Urothelium cell line (cell line): ENCODE results near the gene LMF1.
"Not testable (repeated sequence)": the region's sequence is repeated elsewhere in the genome, so short reads cannot be mapped to it uniquely, and the experiment has no call there.

Source experiments
- DNase-seq: peaks from one replicate; pipeline ENCODE4 v3.0.0; 2011; ENCODE audit warnings: low spot score, mixed read lengths
- FAIRE-seq: peaks from 2 replicates; lab custom pipeline; 2011; peaks lifted over from hg19 to GRCh38; lab: Jason Lieb, UNC

LMF1 gene

GRCh38 chr16:898761-899682 is 71.8 kb downstream of the LMF1 start:
- no peak for FAIRE-seq
- no peak for DNase-seq

GRCh38 chr16:898216-898615 is 72.6 kb downstream of the LMF1 start:
- no peak for FAIRE-seq
- no peak for DNase-seq

- DNase-seq (no peak), FAIRE-seq (no peak)
Measured at GRCh38 chr16:897701-898100, 73.1 kb downstream of the LMF1 start.

- FAIRE-seq: no peak
- DNase-seq: no peak
Measured at GRCh38 chr16:897200-897543, 73.6 kb downstream of the LMF1 start.

- DNase-seq: no peak
- no peak for FAIRE-seq
Measured at GRCh38 chr16:896261-897199, 74.3 kb downstream of the LMF1 start.

GRCh38 chr16:895371-895770 is 75.4 kb downstream of the LMF1 start:
- DNase-seq: no peak
- no peak for FAIRE-seq

- DNase-seq: no peak
- FAIRE-seq: no peak
Measured at GRCh38 chr16:894841-895240, 75.9 kb downstream of the LMF1 start.

- FAIRE-seq: peak; percentile 94
Measured at GRCh38 chr16:894136-894535, 76.6 kb downstream of the LMF1 start.

GRCh38 chr16:893360-893759 is 77.4 kb downstream of the LMF1 start:
- DNase-seq (no peak), FAIRE-seq (no peak)

More at GRCh38 chr16:894136-894535, 76.6 kb downstream of the LMF1 start:
- DNase-seq: no peak

- DNase-seq (peak; percentile 57), FAIRE-seq (no peak)
Measured at GRCh38 chr16:892536-893255, 78.1 kb downstream of the LMF1 start.

- DNase-seq (no peak), FAIRE-seq (no peak)
Measured at GRCh38 chr16:892006-892405, 78.8 kb downstream of the LMF1 start.

GRCh38 chr16:891353-891740 is 79.4 kb downstream of the LMF1 start:
- FAIRE-seq: no peak
- DNase-seq: no peak

- no peak for FAIRE-seq
Measured at GRCh38 chr16:890716-891352, 80.0 kb downstream of the LMF1 start.

GRCh38 chr16:890217-890616 is 80.6 kb downstream of the LMF1 start:
- no peak for FAIRE-seq
- no peak for DNase-seq

More at GRCh38 chr16:890716-891352, 80.0 kb downstream of the LMF1 start:
- DNase-seq: no peak

GRCh38 chr16:889586-889985 is 81.2 kb downstream of the LMF1 start:
- DNase-seq: no peak
- no peak for FAIRE-seq

- DNase-seq: no peak
- FAIRE-seq: no peak
Measured at GRCh38 chr16:888901-889570, 81.7 kb downstream of the LMF1 start.

GRCh38 chr16:888456-888855 is 82.3 kb downstream of the LMF1 start:
- DNase-seq, FAIRE-seq: not testable (repeated sequence)

- DNase-seq: no peak
- FAIRE-seq: no peak
Measured at GRCh38 chr16:887846-888245, 82.9 kb downstream of the LMF1 start.

- FAIRE-seq: no peak
Measured at GRCh38 chr16:886802-887731, 83.7 kb downstream of the LMF1 start.

More at GRCh38 chr16:886802-887731, 83.7 kb downstream of the LMF1 start:
- no peak for DNase-seq
